NCI-H2029 treated with DMSO at 0.1 percent for 48 hours (cell line): Measurements from ENCODE around the gene CLC.
"Not testable (repeated sequence)": the region's sequence is repeated elsewhere in the genome, so short reads cannot be mapped to it uniquely, and the experiment has no call there.

ENCODE experiments used
- DNase-seq: peaks from one replicate; lab custom pipeline; 2025; lab: John Stamatoyannopoulos, UW

The CLC gene

GRCh38 chr19:39729594-39729993 is 8.2 kb downstream of the CLC start:
- DNase-seq = no peak

- no peak for DNase-seq
These were observed 9.8 kb downstream of the CLC start for GRCh38 chr19:39728040-39728439.

DNA sequence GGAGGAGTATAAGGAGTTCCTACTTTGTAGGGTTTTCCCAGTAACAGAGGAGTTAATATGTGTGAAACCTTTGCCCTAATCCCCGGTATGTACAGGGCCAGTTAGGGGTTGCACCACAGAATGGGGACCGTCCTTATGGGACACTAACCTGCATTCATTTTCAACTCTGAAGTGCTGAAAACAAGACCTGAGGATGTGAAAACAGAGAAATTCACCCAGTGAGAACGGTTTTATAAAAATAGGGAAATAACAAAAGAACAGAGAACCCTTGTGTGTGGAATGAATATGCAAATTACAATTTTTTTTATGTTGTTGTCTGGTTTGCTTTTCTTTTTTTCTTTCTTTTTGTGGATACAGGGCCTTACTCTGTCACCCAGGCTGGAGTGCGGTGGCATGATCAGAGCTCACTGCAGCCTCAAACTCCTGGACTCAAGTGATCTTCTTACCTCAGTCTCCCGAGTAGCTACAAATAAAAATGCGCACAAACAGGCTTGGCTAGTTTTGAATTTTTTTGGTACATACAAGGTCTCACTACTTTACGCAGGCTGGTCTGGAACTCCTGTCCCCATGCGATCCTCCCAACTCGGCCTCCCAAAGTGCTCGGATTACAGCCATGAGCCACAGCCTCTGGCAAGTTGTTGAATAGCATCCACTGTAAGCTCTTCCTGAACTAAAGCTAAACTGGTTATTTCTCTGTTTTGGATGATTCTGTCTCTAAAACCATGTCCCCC is 10.6 kb downstream of the CLC start:
- DNase-seq = no peak

DNA sequence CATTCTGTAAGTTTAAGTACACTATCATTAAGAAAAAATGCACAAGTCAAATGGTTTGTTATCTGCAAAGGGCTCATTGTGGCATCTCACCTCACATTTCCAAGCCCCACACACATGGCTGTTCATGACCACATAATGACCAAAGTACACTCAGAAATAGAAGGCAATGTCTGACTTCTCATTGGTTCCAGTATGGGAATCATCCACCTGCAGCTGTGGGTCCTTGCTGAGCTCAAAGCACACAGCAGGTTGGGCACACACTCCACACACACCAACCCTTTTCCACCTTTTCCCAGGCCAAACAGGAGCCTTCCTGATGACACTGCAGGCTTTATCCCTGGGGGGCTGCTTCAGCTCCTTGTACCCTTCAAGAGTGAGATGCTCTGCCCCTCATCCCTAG is 11.8 kb downstream of the CLC start:
- DNase-seq = no peak

- not testable (repeated sequence) for DNase-seq
These were observed 17.7 kb downstream of the CLC start for GRCh38 chr19:39720144-39720543.

- DNase-seq = no peak
These were observed 27.4 kb downstream of the CLC start for GRCh38 chr19:39710333-39710890.

DNA sequence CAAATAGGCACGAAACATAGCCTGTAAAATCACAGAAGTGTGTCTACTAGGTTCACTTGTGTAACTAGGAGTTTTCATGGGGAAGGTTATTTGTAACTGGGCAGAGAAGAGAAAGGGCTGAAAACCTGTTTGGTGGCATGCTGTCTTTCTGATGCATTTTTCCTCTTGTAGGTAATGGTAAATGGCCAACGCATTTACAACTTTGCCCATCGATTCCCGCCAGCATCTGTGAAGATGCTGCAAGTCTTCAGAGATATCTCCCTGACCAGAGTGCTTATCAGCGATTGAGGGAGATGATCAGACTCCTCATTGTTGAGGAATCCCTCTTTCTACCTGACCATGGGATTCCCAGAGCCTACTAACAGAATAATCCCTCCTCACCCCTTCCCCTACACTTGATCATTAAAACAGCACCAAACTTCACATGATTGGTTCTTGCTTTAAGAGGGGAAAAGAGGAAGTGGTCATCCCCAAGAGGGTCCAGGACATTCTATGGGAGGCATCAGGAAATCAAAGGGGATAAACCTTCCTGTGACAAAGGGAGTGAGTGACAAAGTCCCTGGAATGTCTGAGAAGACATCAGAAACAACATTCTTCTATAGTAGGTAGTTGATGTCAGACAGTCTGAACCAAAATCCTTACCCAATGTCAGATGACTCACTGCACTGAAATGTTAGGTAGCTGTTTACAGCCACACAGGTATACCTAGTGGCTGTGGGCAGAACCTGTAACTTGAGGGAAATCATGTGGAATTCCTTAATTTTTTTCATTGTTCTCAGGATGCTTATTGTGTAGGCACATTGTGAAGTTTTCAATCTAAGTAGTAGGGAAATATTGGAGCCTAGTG is 28.6 kb downstream of the CLC start:
- no peak for DNase-seq

GRCh38 chr19:39708594-39708993 is 29.2 kb downstream of the CLC start:
- DNase-seq = no peak

GRCh38 chr19:39705578-39706188 is 32.1 kb downstream of the CLC start:
- DNase-seq = no peak

DNA sequence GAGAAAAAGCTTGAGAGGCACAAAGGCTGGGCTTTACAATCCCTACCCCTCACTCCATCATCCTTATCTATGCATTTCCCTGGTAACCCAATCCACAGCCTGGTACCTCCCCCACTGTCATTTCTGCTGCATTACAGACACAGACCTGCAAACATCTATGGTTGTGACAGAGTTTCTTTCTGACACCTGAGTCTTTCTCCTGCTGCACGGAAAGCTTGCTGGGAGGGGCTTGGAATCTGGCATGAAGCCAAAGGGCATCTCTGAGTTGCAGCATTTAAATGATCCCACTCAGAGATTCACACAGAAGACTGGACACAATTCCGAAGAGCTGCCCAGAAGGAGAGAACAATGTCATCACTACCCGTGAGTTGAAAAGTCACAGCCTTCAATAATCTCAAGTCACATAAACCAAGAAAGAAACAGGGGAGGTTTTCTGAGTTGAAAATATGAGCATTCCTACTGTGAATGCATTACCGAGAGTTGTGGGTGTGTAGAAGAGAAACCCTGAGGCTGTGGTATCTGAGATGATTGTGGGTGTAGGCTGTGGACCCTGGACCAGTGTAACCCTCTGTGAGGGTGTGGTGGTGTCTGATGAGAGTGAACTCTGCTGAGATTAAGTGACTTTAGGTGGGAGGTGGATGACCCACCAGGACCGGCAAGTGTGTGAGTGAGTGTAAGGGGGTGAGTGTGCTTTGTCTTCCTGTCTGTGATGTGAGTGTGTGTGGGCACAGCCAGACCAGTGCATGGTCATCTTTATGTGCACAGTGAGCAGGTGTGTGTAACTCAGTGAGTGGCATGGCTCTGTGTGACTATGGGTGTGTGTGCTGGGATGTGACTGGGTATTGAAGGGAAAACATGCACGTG is 33.4 kb downstream of the CLC start, which contains the start of gene LGALS14:
TSS of gene LGALS14 (plus strand) at position 301 of the 864 bp plus-strand sequence. CDS start at position 349, 48 bp downstream.
- no peak for DNase-seq

DNA sequence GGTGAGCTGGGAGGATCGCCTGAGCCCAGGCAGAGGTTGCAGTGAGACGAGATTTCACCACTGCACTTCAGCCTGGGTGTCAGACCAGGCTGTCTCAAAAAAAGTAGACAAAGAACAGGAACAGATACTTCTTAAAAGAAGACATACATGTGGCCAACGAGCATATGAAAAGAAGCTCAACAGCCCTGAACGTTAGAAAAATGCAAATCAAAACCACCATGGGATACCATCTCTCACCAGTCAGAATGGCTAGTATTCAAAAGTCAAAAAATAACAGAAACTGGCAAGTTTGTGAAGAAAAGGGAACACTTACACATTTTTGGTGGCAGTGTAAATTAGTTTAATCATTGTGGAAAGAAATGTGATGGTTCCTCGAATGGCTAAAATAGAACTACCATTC is 36.5 kb downstream of the CLC start:
- no peak for DNase-seq

- DNase-seq = no peak
These were observed 39.3 kb downstream of the CLC start for GRCh38 chr19:39698535-39698934.

DNA sequence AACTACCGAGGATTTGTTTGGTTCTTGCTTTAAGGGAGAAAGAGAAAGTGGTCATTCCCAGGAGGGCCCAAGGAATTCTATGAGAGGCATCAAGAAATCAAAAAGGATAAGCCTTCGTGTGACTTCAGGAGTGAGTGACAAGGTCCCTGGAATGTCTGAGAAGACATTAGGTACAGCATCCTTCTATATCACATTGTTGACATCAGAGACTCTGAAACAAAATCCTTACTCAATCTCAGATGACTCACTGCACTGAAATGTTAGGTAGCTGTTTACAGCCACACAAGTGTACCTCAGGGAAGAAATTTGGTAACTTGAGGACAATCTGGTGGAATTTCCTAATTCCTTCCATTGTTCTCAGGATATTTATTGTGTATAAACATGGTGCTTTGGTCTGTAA is 41.4 kb downstream of the CLC start:
- no peak for DNase-seq

DNA sequence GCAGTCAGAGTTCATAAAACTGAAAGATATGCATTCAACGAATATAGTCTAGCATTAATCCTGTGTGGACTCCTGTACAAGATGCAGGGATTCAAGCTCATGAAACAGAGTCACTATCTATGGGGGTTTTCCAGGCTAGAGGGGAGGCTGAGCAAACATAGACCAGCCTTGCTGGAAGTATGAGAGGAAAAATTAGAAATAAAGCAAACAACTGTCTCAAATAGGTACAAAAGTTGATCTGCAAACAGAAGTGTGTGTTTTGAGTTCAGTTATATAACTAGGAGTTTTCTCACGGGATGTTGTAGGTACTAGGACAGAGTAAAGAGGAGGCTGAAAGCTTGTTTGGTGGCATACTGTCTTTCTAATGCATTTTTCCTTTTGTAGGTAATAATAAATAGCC is 42.1 kb downstream of the CLC start:
- DNase-seq = no peak

- DNase-seq = no peak
These were observed 45.0 kb downstream of the CLC start for GRCh38 chr19:39692822-39693221.

GRCh38 chr19:39692166-39692565 is 45.7 kb downstream of the CLC start:
- DNase-seq = no peak

DNA sequence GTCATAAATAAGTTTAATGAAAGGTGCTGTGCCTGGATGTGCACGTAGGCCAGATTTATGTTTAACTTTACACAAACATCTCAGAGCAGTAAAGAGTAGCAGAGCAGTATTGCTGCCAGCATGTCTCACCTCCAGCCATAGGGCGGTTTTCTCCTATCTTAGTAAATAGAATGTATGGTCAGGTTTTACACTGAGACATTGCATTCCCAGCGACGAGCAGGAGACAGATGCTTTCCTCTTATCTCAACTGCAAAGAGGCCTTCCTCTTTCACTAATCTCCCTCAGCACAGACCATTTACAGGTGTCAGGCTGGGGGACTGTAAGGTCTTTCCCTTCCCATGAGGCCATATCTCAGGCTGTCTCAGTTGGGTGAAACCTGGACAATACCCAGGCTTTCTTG is 49.2 kb downstream of the CLC start:
- not testable (repeated sequence) for DNase-seq

DNA sequence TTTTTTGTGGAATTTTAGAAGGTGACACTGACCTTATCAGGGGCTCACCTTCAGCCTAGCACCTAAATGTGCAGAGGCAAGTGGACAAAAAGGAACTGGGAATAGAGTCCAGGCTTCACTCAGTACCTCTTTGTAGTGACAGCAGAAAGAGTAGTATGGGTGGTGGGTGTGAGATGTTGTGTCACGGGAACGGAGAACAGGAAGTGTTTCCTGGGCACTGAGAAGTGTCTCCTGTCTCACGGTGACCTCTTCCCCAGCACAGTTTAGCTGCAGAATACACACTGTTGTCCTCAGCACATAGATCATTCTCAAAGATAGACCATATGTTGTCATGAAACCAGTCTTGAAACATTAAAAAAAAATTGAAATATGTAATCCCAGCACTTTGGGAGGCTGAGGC is 51.1 kb downstream of the CLC start:
- DNase-seq = no peak

- DNase-seq = no peak
These were observed 53.6 kb downstream of the CLC start for GRCh38 chr19:39684267-39684666.

GRCh38 chr19:39681416-39681815 is 56.4 kb downstream of the CLC start:
- no peak for DNase-seq
